Endothelial cell (in vitro differentiated cells): Measurements from ENCODE around the gene PPP1CA. TPM values are rescaled to one million over a fixed set of nuclear protein-coding genes. Genes with fewer than 3 reads are reported as not detected.

Experiments
- DNase-seq: peaks from one replicate; pipeline ENCODE4 v3.0.0; 2021; ENCODE audit warnings: low spot score
- H3K27ac Mint-ChIP-seq: one replicate; pipeline ENCODE4 v1.8.0; 2021; ENCODE audit warnings: mixed read lengths, inconsistent platforms; ENCODE audit not compliant: unreplicated experiment
- H3K27me3 Mint-ChIP-seq: one replicate; pipeline ENCODE4 v1.8.0; 2021; ENCODE audit warnings: mild to moderate bottlenecking, moderate library complexity, mixed read lengths, inconsistent platforms; ENCODE audit not compliant: unreplicated experiment
- H3K36me3 Mint-ChIP-seq: one replicate; pipeline ENCODE4 v1.8.0; 2021; ENCODE audit warnings: mild to moderate bottlenecking, low read depth, mixed read lengths, inconsistent platforms; ENCODE audit not compliant: unreplicated experiment
- H3K4me1 Mint-ChIP-seq: one replicate; pipeline ENCODE4 v1.8.0; 2021; ENCODE audit warnings: mild to moderate bottlenecking, mixed read lengths, inconsistent platforms; ENCODE audit not compliant: unreplicated experiment
- H3K4me3 Mint-ChIP-seq: one replicate; pipeline ENCODE4 v1.8.0; 2021; ENCODE audit warnings: mild to moderate bottlenecking, mixed read lengths, inconsistent platforms; ENCODE audit not compliant: unreplicated experiment
- H3K9me3 Mint-ChIP-seq: one replicate; pipeline ENCODE4 v1.8.0; 2021; ENCODE audit warnings: mixed read lengths, inconsistent platforms; ENCODE audit not compliant: unreplicated experiment
- total RNA-seq: library from RNA; stranded (reverse); fragmentation: NEBNext Ultra II Directional; extraction: Animal tissue kit (Norgen Biotek cat#: 25700); gene quantifications from one replicate; pipeline ENCODE4 v1.2.1, GENCODE V29; 2021; ENCODE audit not compliant: unreplicated experiment
- TF ChIP-seq, protein P1 (sequence below): fragments of 200-600 bp; sonication (generic); IDR thresholded peaks from one replicate; pipeline ENCODE4 v1.5.0; 2021; ENCODE audit warnings: antibody characterized with exemption; ENCODE audit not compliant: unreplicated experiment

The PPP1CA gene
- total RNA-seq, 1 donor from 2014 or later, result 249 TPM

DNA sequence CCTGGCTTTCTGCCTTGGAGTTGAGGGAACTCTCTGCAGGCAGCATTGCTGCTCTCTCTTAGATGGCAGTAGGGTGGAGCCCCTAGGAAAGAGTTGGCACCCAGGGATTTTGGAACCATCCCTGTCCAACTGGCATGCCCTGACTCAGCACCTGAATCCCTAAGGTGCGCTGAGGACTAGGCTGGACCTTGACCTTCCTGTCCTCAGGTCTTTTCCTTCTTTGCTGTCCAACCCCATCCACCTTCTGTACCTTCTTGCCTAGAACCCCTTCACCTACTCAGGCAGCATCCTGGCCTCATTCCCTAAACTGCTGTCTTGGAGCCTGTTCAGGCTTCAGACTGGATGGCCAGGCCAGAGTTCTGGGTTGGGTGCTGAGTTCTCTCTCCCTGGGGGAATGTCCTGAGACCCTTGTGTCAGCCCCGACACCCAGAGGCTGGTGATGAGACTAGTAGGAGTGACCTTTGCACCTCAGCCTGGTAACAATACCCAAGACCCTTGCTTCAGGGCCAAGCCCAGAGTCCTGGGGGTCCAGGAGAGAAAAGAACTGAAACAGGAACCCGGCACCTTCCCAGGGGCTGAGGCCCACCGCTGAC, 45.8 kb downstream of the PPP1CA start:
- no peak for DNase-seq
- H3K27ac Mint-ChIP-seq, result no peak overlapping the region
- H3K36me3 Mint-ChIP-seq, result no peaks in the 10 kb centered on the region
- H3K27me3 Mint-ChIP-seq, result peaks cover 5% of the 10 kb centered on the region
- peaks cover 38% of the 10 kb centered on the region for H3K4me1 Mint-ChIP-seq
- TF ChIP-seq, protein P1, sequence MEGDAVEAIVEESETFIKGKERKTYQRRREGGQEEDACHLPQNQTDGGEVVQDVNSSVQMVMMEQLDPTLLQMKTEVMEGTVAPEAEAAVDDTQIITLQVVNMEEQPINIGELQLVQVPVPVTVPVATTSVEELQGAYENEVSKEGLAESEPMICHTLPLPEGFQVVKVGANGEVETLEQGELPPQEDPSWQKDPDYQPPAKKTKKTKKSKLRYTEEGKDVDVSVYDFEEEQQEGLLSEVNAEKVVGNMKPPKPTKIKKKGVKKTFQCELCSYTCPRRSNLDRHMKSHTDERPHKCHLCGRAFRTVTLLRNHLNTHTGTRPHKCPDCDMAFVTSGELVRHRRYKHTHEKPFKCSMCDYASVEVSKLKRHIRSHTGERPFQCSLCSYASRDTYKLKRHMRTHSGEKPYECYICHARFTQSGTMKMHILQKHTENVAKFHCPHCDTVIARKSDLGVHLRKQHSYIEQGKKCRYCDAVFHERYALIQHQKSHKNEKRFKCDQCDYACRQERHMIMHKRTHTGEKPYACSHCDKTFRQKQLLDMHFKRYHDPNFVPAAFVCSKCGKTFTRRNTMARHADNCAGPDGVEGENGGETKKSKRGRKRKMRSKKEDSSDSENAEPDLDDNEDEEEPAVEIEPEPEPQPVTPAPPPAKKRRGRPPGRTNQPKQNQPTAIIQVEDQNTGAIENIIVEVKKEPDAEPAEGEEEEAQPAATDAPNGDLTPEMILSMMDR, result no peak
- no peak overlapping the region for H3K4me3 Mint-ChIP-seq
- H3K9me3 Mint-ChIP-seq, result no peaks in the 10 kb centered on the region

DNA sequence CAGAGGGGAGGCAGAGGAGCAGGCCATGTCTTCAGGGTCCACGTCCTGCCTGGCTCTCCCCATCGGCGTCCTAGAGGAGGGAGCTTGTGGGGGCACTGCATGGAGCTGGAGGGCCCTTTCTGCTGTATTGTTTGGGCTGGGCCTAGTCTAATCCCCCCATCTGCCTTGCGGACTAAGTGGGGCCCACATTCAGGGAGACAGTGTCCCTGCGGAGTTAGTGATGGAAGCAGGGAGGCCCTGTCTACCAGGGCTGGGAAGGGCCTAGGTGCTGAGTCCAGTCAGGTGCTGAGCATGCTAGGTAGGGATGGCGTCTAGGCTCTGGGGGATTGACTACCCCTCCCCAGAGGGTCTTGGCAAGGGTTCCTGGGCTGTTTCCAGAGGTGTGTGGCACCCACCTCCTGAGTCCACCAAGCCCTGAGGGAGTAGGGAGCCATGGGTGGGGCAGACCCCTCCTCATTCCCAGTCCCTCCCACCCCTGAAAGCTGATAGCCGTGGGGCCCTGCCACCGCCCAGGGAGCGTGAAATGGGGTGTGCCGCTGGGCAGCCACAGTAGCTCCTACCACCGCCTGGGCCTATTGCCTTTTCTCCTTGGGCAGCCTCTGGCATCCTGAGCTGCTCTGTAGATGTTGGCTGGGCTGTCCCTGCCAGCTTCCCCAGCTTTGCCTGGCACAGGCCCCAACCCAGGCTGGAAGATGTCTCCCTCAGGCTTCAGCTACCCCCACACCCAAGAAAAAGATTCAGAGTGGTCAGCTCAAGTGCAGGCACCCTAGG, 46.5 kb downstream of the PPP1CA start:
- Mint-ChIP-seq H3K4me1 (peaks cover 40% of the 10 kb centered on the region), H3K36me3 (no peaks in the 10 kb centered on the region), H3K4me3 (no peak overlapping the region), H3K9me3 (no peaks in the 10 kb centered on the region), H3K27me3 (peaks cover 5% of the 10 kb centered on the region), H3K27ac (no peak overlapping the region)
- no peak for DNase-seq
- TF ChIP-seq, protein P1, result no peak

DNA sequence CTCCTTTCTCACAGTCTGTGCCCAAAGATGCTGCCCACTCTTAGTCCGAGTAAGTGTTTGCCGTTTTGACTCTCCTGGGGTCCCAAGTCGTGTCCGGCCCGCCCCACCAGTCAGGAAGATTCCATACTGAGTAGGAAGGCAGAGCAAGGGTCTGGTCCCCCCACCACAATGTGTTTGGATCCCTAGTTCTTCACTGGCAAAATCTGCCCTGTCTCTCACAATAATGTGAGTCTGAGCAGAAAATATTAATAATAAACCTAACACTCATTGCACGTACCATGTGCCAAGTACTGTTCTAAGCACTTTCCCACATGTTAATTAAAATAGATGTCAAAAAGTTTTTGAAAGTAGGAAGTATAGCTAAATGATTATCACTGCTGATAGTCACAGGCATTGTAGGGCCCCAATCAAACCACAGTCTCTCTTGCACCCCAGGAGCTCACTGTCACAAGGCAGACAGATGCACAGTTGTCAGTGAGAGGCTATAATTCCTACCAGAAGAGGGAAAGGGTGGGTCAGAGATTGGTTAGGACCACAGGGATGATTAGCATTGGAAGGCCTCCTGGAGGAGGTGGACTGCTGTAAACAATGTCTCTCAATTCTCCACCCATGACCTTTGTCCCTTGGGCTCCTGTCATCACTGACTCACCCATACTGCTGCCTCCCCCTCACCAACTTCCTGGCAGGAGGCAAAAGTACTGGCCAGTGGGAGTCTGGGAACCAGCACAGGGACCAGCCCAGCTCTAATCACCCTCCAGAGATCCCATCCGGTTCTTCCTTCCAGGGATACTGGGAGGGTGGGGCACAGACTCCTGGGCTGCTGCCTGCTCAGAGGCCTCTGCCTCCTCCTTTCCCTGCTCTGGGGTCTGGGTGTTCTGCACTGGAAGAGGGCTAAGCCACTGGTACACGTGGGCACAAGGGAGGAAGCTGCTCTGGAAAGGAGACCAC, 47.3 kb downstream of the PPP1CA start:
- no peak for DNase-seq
- no peaks in the 10 kb centered on the region for H3K9me3 Mint-ChIP-seq
- H3K27ac Mint-ChIP-seq, result peak overlapping the region; percentile 97
- H3K4me3 Mint-ChIP-seq, result peak overlapping the region; percentile 91
- H3K4me1 Mint-ChIP-seq, result peaks cover 49% of the 10 kb centered on the region
- peaks cover 8% of the 10 kb centered on the region for H3K27me3 Mint-ChIP-seq
- TF ChIP-seq, protein P1, result no peak
- H3K36me3 Mint-ChIP-seq, result no peaks in the 10 kb centered on the region

DNA sequence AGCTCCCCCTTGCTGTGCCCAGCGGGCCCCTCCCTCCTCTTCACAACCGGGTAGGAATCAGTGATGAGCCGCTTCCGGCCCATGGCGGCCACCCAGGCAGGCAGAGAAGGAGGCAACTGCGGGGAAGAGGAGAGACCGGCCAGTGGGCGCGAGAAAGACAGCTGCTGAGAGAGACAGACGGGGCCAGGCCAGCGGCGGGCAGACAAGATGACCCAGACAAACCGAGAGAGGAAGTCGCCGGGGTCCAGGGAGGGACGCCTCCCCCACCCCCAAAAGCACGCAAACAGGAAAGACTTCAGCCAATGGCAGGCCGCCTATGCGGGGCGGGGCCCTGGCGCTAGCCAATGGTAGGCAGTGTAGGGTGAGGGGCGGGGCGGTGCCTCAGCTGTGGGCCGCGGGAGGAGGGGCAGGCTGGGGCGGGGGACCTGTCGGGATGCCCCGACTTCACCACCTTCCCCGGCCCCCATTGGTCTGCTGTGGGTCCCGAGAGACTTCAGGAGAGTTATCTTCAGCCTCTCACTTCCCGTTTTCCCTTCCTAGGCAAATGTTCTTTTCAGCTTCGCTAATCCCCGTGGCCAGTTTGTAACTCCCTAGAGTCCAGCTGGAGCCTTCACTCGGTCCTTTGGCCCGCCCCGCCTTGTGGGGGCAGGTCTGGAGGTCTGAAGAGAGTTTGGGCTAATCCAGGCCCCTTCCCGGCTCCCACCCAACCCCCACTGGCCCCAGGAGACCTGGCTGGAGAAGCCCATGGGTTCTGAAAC, 48.2 kb downstream of the PPP1CA start, which contains the start of gene POLD4:
POLD4 (minus strand) TSS at position 230 of the 758 bp plus-strand sequence; CDS start at position 83, 147 bp downstream.
- peaks cover 57% of the 10 kb centered on the region for H3K4me1 Mint-ChIP-seq
- peak within 1 kb of the TSS; percentile 97 for H3K27ac Mint-ChIP-seq
- H3K36me3 Mint-ChIP-seq, result no peaks in the 10 kb centered on the region
- DNase-seq, result peak; percentile 98
- H3K27me3 Mint-ChIP-seq, result peaks cover 7% of the 10 kb centered on the region
- TF ChIP-seq, protein P1, result no peak
- H3K4me3 Mint-ChIP-seq, result peak within 1 kb of the TSS; percentile 94
- no peaks in the 10 kb centered on the region for H3K9me3 Mint-ChIP-seq
